Stimulated activated naive CD4-positive, alpha-beta T cell (primary cell): ENCODE data around the gene FAM107B.
A peak's percentile ranks its signal among the peaks of the same experiment; 100 is the strongest.
"Not testable (repeated sequence)": the region's sequence is repeated elsewhere in the genome, so short reads cannot be mapped to it uniquely, and the experiment has no call there.

Source experiments
- DNase-seq, 6 experiments: peaks; one replicate each; lab custom pipeline; 2025; lab: John Stamatoyannopoulos, UW

The FAM107B gene

DNA sequence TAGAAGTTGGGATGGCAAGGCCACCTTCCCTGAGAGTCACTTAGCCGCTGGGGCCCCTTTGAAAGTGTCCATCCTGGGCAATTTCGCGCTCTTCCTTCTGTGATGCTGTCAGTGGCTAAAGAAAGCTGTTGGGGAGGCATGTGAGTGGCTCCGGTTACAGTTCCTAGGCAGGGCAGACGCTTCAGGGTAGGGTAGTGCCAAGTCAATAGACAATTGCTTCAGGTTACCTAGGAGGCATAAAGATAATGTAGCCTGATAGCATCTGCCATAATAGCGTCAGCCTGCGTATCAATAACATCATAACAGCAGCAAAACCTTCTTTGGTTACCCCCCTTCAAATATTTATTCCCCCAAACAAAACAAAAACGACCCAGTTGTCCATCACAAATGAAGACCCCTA is at the start of gene FAM107B:
FAM107B (minus strand) TSS at position 101 of the 400 bp plus-strand sequence. CDS start 234 bp downstream, outside the sequence.
- DNase-seq = no peak

DNA sequence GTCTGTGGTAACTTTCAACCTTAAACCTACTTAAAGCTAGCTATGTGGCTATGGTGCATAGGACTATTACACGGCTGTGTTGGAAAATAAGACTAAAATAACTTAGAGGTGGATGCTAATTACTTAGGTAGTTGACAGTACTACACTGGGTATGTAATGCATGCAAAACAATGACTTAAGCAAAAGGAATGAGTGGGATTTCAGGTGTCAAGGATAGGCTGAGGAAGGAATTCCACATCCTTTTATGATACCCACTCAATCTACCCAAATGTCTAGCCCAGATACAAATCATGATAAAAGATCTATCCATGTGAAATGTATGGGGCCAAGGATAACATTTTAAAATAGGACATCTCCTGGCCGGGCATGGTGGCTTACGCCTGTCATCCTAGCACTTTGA is 49.3 kb upstream of the FAM107B start:
- DNase-seq = no peak

DNA sequence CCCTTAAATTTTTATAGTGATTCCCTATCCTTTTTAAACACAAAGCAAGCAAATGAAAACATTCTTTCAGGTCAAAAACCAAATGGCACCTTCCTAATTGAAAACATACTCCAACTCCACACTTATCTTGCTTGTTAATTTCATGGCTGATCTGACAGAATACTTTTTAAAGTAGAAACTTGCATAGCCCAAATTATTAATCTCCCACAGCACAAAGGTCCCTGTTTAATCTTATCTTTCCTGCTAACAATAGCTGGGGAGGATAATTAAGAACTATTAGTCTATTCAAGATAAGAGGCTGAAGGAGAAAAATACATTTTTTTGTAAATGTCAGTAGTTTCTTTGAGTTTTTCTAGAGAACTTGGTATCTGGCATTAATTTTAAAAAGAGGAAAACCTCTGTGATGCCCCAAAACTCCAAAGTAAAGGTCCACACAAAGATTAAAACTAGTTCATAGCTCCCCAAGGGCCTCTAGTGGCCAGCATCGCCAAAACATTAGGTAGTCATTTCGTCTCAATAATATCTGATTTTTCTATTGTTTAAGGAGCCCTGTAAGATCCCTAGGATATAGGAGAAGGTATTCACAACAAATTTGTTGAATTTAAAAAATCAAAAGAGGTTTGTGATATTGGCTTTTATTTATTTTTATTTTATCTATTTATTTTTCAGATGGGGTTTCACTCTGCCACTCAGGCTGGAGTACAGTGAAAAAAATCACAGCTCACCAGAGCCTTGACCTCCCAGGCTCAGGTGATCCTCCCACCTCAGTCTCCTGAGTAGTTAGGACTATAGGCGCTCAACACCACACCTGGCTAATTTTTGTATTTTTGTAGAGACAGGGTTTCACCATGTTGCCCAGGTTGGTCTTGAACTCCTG is 48.4 kb upstream of the FAM107B start:
- peak in 3 of 6 experiments; percentile 1 to 35 (median 21) for DNase-seq

DNA sequence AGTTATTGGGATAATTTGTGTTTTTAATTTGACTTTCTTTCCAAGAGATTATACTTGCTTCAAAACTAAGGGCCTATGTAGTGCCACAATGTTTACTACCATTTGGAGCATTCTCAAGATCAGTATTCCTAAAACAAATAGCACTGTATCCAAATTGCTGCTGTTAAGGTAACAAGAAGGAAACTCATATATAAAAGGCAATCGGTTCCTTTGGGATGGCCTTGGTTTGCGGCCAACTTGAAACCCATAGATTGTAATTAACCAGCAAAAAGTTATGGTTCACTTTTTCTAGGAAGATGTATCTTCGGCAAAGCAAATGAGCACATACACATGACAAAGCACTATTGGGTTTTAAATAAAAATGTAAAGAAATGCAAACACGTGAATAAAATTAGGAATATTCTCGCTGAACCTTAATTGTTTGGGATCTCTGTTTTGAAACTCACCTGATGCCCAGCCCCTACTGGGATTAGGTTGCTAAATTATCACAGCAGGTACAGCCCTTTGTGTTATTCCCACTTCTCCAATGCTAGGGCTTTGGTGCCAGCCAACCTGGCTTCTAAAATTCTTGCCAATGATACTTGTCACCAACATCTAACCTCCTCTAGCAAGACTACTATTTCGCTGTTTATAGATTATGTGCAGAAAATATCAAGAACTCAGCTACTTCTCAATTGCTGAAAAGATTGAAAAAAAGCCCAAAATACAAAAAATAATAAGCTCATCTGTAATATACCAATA is 47.1 kb upstream of the FAM107B start:
- no peak for DNase-seq

DNA sequence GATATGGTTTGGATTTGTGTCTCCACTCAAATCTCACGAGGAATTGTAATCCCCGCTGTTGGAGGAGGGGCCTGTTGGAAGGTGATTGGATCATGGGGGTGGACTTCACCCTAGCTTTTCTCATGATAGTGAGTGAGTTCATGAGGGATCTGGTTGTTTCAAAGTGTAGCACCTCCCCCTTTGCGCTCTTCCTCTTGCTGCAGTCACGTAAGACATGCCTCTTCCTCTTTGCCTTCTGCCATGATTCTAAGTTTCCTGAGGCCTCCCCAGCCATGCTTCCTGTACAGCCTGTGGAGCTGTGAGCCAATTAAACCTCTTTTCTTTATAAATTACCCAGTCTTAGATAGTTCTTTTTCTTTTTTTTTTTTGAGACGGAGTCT is 46.1 kb upstream of the FAM107B start:
- DNase-seq = no peak

DNA sequence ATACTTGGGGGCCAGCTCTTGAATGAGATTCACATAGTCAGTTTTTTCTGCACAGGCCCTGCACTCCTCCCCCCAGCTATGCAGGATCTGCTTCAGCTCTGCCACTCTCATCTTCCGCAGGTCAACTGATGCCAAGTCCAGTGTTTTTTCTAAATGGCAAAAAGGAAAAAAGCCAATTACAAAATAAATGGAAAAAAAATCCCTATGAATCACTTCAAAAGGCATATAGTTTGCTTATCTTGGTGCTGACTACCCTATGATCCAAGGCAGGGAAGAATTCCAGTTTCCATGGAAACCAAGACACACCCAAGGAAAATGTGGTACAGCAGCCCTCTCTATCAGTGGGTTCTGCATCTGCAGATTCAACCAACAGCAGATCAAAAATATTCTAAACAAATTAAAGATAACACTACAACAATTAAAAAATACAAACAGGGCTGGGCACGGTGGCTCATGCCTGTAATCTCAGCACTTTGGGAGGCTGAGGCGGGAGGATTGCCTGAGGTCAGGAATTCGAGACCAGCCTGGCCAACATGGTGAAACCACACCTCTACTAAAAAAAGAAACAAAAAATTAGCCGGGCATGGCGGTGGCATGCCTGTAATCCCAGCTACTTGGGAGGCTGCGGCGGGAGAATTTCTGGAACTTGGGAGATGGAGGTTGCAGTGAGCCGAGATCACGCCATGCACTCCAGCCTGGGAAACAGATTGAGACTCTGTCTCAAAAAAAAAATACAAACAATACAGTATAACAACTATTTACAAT is 45.5 kb upstream of the FAM107B start:
- no peak for DNase-seq

DNA sequence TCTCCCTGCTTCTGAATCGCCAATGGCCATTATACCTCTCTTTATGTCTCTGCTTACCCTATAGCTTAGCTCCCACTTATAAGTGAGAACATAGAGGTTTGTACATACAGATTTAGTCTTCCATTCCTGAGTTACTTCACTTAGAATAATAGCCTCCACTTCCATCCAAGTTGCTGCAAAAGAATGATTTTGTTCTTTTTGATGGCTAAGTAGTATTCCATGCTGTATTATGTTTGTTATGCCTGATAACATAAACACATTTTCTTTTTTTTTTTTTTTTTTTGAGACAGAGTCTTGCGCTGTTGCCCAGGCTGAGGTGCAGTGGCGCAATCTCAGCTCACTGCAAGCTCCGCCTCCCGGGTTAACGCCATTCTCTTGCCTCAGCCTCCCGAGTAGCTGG is 42.0 kb upstream of the FAM107B start:
- not testable (repeated sequence) for DNase-seq

DNA sequence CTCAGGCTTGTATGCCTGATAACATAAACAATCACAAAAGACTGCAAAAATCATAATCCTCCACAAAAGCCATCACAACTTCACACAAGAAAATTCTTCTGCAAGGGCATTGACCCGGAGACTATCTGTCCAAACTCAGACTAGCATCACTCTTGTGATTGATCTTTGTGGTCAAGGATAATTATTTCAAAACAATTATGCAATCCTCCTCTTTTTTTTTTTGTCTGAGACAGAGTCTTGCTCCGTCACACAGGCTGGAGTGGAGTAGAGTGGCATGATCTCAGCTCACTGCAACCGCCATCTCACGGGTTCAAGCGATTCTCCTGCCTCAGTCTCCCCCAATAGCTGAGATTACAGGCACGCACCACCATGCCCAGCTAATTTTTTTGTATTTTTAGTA is 41.0 kb upstream of the FAM107B start:
- no peak for DNase-seq

DNA sequence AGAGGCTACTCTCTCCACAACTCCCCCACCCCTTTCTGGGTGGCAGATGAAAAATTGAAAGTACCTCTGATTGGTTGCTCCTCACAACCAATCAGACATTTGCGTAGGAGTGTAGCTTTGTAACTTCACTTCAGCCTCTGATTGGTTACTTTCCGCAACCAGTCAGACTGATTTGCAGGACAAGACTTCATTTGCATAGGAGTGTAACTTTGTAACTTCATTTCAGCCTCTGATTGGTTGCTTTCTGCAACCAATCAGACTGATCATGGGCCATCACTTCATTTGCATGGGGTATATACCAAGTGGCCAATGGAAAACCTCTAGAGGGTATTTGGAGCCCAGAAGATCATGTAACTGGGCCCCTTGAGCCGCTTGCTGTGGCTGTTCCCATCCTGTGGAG is 37.6 kb upstream of the FAM107B start:
- no peak for DNase-seq

DNA sequence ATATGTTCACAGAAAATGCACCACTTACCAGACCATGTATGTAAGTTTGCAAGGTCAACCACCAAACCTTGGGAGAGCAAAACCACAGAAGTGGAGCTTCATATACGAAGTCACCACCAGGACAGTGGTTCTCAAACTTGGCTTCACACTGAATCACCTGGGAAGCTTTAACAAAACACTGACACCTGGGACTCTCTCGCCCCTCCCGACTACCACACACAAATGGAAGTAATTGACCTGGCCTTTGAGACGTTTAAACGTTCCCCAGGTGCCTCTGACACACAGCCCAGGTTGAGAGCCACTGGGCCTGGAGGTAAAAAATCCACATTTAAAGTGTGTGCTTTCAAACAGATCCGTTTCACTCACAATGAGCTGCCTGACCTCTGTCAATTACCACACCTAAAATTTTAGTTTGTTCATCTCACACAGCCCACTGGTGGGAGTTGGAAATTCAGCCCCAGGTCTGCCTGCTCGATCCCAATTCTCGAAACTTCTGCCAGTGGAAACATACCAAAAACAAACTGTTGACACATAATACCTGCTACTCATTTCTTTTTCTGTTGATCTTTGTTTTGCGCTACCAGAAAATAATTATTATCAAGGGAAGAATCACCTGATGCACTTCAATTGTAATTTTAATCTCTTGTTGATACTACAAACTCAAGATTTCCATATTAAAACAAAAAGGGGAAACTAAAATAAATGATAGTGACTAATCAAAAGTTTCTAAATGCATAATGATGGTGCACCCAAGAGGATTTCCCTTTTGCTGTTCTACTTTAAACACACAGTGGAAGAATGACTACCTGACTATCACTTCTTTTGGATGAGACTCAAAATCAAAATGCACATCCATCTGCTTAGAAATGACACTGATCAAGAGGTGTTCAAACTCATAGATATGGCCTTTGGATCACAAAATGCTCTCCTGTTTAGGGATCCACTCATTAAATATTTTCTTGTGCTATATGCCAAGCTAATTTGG is 36.6 kb upstream of the FAM107B start:
- DNase-seq = no peak

DNA sequence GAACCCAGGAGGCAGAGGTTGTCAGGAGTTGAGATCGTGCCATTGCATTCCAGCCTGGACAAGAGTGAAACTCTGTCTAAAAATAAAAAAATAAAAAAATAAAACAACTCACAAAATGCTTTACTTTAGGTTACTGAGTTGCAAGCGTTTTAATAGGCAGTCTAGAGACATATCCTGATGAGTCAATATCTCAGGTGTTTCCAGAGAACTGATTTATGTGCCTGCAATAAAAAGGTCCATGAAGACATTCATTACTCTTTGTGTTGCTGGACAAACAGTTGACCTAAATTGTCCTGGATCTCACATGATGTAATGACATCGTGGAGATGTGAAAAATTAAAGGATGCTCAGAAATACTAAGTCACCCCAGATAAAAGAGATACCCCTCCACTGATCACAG is 31.6 kb upstream of the FAM107B start:
- no peak for DNase-seq

DNA sequence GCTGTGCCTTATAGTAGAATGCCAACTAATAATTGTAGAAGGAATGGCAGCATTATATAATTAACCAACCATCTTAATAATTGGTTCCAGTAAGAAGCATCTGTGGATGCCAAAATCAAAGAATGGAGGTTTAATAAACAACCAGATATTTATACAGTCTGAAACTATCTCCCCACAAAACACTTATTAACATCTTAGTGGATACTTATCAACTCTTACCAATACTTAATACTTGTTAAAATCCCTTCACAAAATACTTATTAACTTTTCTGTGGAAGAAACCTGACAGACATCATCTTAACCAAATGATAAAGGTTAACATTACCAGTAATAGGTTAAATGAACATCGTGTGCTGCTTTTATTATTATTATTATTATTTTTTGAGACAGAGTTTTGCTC is 29.1 kb upstream of the FAM107B start:
- no peak for DNase-seq

DNA sequence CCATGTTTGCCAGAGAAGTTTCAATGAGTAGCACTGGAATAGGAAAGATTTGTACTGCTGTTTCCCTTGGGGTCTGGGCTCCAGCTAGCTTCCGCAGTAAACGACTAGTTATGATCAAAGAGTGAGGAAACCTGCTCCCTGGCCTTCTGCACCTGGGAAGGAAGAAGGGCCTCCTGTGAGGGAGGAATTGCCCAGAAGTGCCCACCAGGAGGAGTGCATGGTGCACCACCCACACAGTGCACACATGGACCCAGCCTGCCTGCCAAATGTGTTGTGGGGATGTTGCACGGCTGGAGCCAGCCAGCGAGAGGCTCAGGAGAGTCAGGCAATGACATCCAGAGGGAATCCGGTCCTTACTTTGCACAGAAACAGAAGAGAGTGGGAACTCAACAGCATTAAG is 27.0 kb upstream of the FAM107B start:
- no peak for DNase-seq

DNA sequence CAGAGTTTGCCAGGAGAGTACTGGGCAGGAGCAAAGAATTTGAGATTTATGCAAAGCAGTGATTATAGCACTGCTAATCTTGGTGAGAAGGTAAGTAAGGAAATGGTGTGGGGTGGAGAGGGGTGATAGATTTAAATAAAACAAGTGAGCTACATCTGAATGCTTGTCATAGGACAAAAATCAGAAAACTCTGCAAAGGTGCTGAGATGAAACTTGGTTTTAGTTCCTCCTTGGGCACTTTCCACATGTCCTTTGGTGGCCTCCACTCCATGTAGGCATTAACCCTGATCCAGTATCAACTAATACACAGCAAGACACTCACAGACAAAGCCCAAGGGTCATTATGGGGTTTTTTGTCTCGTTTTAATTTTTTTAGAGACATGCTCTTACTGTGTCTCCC is 25.7 kb upstream of the FAM107B start:
- DNase-seq = no peak

DNA sequence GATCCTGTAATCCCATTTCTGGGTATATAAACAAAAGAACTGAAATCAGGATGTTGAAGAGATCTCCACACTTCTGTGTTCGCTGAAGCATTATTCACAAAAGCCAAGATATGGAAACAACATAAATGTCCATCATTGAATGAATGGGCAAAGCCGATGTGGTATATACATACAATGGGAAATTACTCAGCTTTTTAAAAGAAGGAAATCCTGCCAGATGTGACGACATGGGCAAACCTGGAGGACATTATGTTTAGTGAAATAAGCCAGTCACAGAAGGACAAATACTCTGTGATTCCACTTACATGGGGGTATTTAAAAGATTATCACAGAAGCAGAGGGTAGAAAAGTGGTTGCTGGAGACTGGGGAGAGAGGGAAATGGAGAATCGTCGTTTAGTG is 23.9 kb upstream of the FAM107B start:
- no peak for DNase-seq

DNA sequence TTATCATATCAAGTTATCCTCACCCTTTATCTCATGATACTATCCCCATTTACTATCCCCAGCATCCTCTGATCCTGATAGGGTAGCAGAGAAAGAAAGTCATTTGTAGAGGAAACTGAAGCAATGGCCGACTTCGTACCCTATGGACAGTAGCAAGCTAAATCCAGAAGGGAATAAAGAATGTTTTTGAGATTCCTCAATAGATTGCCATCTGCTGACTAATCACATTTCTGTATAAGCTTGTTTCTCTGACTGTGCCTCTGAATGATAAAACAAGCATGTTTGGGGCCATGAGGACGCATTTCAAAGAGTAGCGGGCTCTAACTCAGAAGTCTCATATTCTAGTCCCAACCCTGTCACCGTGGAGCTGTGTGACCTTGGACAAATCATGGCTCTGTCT is 13.2 kb upstream of the FAM107B start:
- DNase-seq = no peak

DNA sequence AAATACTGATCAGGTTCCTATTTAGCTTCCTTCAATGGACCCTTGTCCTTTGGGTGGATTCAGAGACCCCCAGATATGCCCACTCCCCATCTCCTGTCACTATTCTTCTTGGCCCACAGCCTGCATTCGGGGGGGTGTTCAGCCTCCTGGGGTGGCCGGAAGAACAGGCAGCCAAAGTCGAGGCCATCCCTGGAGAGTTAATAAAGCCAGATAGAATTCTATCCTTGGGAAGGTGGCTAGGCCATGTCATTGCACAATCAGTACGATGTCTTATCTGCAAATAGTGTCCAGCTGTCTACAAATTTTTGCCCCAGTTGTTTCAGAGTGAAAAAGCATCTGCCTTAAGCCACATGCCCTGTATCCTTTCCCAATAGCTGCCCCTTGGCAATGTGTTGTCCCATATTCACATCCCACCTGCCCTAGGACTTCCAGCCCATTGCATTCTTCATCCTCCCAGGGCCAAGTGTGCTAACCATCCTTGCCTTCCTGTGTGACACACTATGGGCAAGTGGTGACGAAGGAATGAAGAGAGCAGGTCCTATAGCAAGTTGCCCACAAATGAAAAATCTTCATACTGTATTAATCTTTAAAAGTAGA is 9.9 kb upstream of the FAM107B start:
- DNase-seq = no peak

DNA sequence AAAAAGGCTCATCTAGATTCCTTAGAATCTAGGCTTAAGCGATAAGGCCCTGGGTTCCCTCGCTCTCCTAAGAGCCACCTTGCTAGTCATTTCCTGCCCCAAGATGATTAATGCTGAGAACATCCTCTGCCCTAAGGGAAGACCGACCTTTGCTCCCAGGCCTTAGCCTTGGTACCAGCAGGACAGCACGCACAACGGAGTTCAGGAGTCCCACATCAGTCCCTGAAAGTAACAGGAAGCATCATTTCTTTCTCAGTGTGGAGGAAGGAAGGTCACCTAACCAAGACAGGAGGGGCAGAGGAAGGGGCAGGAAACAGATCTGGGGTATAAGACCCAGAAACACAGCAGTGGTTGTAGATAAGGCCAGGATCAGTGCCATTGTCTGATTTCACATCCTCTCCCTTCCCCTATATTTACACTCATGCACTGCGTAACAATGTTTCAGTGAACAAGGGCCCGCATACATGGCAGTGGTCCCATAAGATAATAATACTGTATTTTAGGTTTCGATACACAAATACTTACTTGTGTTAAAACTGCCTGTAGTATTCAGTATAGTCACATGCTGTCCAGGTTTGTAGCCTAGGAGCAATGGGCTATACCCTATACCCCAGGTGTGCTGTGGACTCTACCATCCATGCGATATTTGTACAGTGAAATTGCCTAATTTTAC is 8.1 kb upstream of the FAM107B start:
- no peak for DNase-seq

DNA sequence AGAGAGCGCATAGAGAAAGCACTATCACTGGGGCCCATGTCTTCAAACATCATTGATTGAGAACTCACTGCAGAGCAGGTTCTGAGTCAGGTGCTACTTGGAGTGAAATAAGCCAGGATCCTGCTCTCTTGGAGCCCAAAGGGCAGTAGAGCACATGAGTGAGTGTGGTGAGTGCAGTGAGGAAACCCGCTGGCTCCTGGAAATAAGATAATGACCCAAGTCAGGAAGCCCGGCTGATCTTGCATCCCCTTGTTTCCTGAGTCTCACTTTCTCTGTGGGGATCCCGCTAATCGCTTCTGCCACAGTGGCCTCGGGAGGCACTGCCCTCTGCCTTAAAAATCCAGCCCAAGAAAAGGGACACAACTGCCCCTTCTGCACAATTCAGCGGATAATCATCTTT is 7.1 kb upstream of the FAM107B start:
- no peak for DNase-seq

DNA sequence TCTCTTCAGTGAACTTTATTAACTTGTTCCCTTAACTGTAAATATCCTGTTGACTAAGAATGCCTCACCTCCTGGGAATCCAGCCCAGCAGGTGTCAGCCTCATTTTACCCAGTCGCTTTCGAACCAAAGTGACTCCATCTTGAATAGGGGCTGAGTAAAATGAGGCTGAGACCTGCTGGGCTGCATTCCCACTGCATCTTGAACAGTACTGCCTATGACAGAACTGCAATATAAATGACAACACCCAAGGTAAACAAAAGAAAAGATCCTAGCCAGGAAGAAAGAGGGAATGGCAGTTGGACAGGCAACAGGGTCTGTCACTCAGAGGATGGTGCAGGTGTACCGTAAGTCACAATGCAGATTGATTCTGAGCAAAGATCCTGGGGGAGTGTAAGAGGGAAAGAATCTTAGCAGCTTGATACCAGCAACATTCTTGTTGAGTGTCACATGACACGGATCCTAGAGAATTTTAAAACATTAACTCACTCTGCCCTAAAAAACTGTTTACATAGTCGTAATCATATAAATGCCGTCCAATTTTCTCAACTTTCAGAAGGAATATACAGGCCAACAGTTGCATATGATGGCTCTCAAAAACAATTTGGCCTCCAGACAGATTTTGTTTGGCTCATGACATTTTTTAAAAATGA is 4.4 kb upstream of the FAM107B start:
- DNase-seq = no peak
